Tibial nerve (tissue), 4 donors: ENCODE results near the gene SNX25.

Experiments used
- EP300 ChIP-seq, 2 donors: sonication (generic); formaldehyde crosslinking; IDR thresholded peaks; one replicate each; pipeline ENCODE4 v1.6.1; 2017; ENCODE audit warnings: antibody characterized with exemption in 2 of 2, mild to moderate bottlenecking in 1 of 2
- POLR2A ChIP-seq, 2 donors: fragments of 450-650 bp; IDR thresholded peaks; one replicate each; pipeline ENCODE4 v1.6.1; 2017; ENCODE audit warnings: antibody characterized with exemption in 2 of 2, mild to moderate bottlenecking in 2 of 2, moderate library complexity in 2 of 2
- TF ChIP-seq, protein P1 (sequence below), 5 experiments: fragments of 200-600 bp in 3 of 5; fragments of 450-650 bp in 2 of 5; sonication (generic) in 3 of 5; IDR thresholded peaks; one replicate each; pipeline ENCODE4 v1.5.1; 2016 to 2019; ENCODE audit warnings: antibody characterized with exemption in 5 of 5, mild to moderate bottlenecking in 3 of 5, moderate library complexity in 2 of 5

GRCh38 chr4:185278716-185279115, 69.3 kb downstream of the SNX25 start:
- TF ChIP-seq, protein P1, sequence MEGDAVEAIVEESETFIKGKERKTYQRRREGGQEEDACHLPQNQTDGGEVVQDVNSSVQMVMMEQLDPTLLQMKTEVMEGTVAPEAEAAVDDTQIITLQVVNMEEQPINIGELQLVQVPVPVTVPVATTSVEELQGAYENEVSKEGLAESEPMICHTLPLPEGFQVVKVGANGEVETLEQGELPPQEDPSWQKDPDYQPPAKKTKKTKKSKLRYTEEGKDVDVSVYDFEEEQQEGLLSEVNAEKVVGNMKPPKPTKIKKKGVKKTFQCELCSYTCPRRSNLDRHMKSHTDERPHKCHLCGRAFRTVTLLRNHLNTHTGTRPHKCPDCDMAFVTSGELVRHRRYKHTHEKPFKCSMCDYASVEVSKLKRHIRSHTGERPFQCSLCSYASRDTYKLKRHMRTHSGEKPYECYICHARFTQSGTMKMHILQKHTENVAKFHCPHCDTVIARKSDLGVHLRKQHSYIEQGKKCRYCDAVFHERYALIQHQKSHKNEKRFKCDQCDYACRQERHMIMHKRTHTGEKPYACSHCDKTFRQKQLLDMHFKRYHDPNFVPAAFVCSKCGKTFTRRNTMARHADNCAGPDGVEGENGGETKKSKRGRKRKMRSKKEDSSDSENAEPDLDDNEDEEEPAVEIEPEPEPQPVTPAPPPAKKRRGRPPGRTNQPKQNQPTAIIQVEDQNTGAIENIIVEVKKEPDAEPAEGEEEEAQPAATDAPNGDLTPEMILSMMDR (IDR thresholded peaks at IDR 0.05), result no peak
- TF ChIP-seq POLR2A (IDR thresholded peaks at IDR 0.05), result no peak
- TF ChIP-seq EP300 (IDR thresholded peaks at IDR 0.05), result no peak
